ENCODE measurements around the gene OR52N5. TPM values are rescaled to one million over a fixed set of nuclear protein-coding genes. Genes with fewer than 3 reads are reported as not detected.
A peak's percentile ranks its signal among the peaks of the same experiment; 100 is the strongest.

The OR52N5 gene
- total and polyA plus RNA-seq, 2 donors (not counting 3 experiments of a cell fraction or from before 2014, with no cell fraction given), result not detected

GRCh38 chr11:5818245-5818886 lies 35.2 kb upstream of the OR52N5 start:
- H3K9ac ChIP-seq (replicated peaks; ENCODE audit: extremely low read depth, insufficient read depth, low read length), result no peak overlapping the region
- intact Hi-C loops (cut with micrococcal nuclease), result no loop called here
- H3K4me3 ChIP-seq (replicated peaks in 1 of 3; ENCODE audit: insufficient read depth in 1 of 3, low read depth in 1 of 3, low read length in 3 of 3), result no peak overlapping the region
- FAIRE-seq, result no peak
- no peaks in the 10 kb centered on the region for H3K27me3 ChIP-seq (ENCODE audit: control insufficient read depth in 2 of 2, insufficient read depth in 2 of 2, low read length in 2 of 2)
- H3K9me3 ChIP-seq (replicated peaks; ENCODE audit: control insufficient read depth, insufficient read depth, low read length), result no peaks in the 10 kb centered on the region
- H4K20me1 ChIP-seq (replicated peaks; ENCODE audit: control insufficient read depth, extremely low read depth, insufficient read depth, low read length), result no peaks in the 10 kb centered on the region
- dilution Hi-C loops (cut with MboI; ENCODE audit: extremely low pct_ligation_motif_present, low sequenced_read_pairs), result no loop called here
- H2AFZ ChIP-seq (ENCODE audit: low read depth, low read length), result no peak overlapping the region
- no peak overlapping the region for H3K4me2 ChIP-seq (ENCODE audit: insufficient read depth, low read length)
- H3K79me2 ChIP-seq (ENCODE audit: control insufficient read depth, insufficient read depth, low read length), result no peaks in the 10 kb centered on the region
- H3K4me1 ChIP-seq (ENCODE audit: control insufficient read depth, extremely low read depth, insufficient read depth, low read length), result no peaks in the 10 kb centered on the region
- H3K9me1 ChIP-seq (replicated peaks; ENCODE audit: control insufficient read depth, extremely low read depth, insufficient read depth, low read length), result no peaks in the 10 kb centered on the region
- ChIA-PET POLR2A (no interaction called here), CTCF (no interaction called here)
- BruUV-seq (replicated peaks), result no TSS peak
- H3K27ac ChIP-seq (ENCODE audit: insufficient read depth, low read depth, low read length), result no peak overlapping the region
- H3K36me3 ChIP-seq (ENCODE audit: control insufficient read depth in 2 of 2, extremely low read depth in 1 of 2, insufficient read depth in 2 of 2, low read length in 2 of 2), result no peaks in the 10 kb centered on the region
- peak; percentile 11 for DNase-seq (ENCODE audit: low read depth, low spot score)
- TF ChIP-seq JUN (IDR thresholded peaks at IDR 0.05; ENCODE audit: borderline replicate concordance, insufficient read depth, insufficient read length, low read depth), result no peak
- TF ChIP-seq GATA2 (IDR thresholded peaks at IDR 0.05; ENCODE audit: insufficient read depth, insufficient read length, low read depth, low read length), result no peak
- no peak for TF ChIP-seq POLR2A (IDR thresholded peaks at IDR 0.05; ENCODE audit: low read depth, low read length)
- no peak for TF ChIP-seq MAX (IDR thresholded peaks at IDR 0.05; ENCODE audit: insufficient read depth, insufficient read length)
- TF ChIP-seq, protein P1, sequence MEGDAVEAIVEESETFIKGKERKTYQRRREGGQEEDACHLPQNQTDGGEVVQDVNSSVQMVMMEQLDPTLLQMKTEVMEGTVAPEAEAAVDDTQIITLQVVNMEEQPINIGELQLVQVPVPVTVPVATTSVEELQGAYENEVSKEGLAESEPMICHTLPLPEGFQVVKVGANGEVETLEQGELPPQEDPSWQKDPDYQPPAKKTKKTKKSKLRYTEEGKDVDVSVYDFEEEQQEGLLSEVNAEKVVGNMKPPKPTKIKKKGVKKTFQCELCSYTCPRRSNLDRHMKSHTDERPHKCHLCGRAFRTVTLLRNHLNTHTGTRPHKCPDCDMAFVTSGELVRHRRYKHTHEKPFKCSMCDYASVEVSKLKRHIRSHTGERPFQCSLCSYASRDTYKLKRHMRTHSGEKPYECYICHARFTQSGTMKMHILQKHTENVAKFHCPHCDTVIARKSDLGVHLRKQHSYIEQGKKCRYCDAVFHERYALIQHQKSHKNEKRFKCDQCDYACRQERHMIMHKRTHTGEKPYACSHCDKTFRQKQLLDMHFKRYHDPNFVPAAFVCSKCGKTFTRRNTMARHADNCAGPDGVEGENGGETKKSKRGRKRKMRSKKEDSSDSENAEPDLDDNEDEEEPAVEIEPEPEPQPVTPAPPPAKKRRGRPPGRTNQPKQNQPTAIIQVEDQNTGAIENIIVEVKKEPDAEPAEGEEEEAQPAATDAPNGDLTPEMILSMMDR (IDR thresholded peaks at IDR 0.05; ENCODE audit: extremely low read depth in 1 of 2, insufficient read depth in 1 of 2, low read depth in 1 of 2, low read length in 2 of 2), result no peak
- TF ChIP-seq MYC (IDR thresholded peaks at IDR 0.05; ENCODE audit: low read depth, low read length), result no peak
- no peak for TF ChIP-seq FOS (IDR thresholded peaks at IDR 0.05; ENCODE audit: borderline replicate concordance, insufficient read depth, low read length)
- no peak for TF ChIP-seq POLR2AphosphoS5 (IDR thresholded peaks at IDR 0.05; ENCODE audit: insufficient read depth, low read depth, low read length)
- TF ChIP-seq EZH2 (IDR thresholded peaks at IDR 0.05; ENCODE audit: borderline replicate concordance, low read depth, low read length, severe bottlenecking), result no peak
